ENCODE results near the gene NBDY. TPM values are rescaled to one million over a fixed set of nuclear protein-coding genes. Genes with fewer than 3 reads are reported as not detected.

Gene NBDY
- total and polyA plus RNA-seq, 2 of the 13 experiments (the other 11 are each of a cell fraction or from before 2014, with no cell fraction given): 1.4 to 1.7 TPM

GRCh38 chrX:56802921-56803849 lies 74.1 kb downstream of the NBDY start (continued):
- TF ChIP-seq KDM2A (CRISPR knock-in tag; IDR thresholded peaks at IDR 0.05; ENCODE audit: borderline replicate concordance, low read depth) (no peak), ZMYM4 (CRISPR knock-in tag; IDR thresholded peaks at IDR 0.05) (peak; percentile 14; the same call in 1 of the 2 replicates), HOXA3 (CRISPR knock-in tag; IDR thresholded peaks at IDR 0.05) (peak; percentile 37), ZNF687 (CRISPR knock-in tag; IDR thresholded peaks at IDR 0.05) (peak; percentile 22; the same call in 1 of the 2 replicates), REXO4 (CRISPR knock-in tag; IDR thresholded peaks at IDR 0.05; ENCODE audit: borderline replicate concordance) (no peak), NR0B2 (CRISPR knock-in tag; IDR thresholded peaks at IDR 0.05) (no peak), SNRNP70 (IDR thresholded peaks at IDR 0.05; ENCODE audit: low read depth, low read length) (no peak)
